Bone marrow (tissue), 2 donors: Measurements from ENCODE around the gene RBBP8NL.
"Not testable (repeated sequence)": the region's sequence is repeated elsewhere in the genome, so short reads cannot be mapped to it uniquely, and the experiment has no call there.

Experiments used
- DNase-seq, 2 donors: peaks; one replicate each; lab custom pipeline; 2025; lab: John Stamatoyannopoulos, UW

Gene RBBP8NL

DNA sequence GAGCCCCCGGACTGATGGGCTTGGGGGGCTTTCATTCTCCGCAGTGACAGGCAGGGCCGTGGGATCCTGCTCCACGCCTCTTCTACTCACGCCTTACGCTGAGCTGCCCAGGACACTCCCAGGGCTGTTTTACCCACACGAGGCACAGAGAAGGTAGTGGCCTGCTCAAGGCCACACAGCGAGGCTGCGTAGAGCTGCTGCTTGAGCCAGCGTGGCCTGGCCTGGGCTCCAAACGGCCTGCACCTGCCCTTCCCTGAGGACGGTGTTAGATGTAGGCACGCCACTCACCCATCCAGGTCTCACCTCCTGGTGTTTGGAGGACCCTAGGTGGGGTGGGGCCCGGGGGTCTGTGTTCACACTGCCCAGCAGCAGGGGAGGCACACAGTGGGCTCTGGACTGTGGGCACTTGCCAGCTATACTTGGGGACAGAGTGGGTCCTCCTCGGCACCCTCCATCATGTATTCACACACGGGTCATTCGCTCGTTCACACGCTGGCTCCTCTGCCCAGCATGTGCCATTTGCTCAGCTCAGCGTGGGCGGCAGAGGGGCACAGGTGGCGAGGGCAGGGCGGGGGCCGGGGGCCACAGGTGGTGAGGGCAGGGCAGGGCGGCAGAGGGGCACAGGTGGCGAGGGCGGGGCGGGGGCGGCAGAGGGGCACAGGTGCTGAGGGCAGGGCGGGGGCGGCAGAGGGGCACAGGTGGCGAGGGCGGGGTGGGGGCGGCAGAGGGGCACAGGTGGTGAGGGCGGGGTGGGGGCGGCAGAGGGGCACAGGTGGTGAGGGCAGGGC is 18.4 kb upstream of the RBBP8NL start:
- DNase-seq = no peak

- no peak for DNase-seq
Measured at GRCh38 chr20:62444286-62444685, 16.9 kb upstream of the RBBP8NL start.

- DNase-seq = no peak
Measured at GRCh38 chr20:62441987-62442539, 14.7 kb upstream of the RBBP8NL start.

DNA sequence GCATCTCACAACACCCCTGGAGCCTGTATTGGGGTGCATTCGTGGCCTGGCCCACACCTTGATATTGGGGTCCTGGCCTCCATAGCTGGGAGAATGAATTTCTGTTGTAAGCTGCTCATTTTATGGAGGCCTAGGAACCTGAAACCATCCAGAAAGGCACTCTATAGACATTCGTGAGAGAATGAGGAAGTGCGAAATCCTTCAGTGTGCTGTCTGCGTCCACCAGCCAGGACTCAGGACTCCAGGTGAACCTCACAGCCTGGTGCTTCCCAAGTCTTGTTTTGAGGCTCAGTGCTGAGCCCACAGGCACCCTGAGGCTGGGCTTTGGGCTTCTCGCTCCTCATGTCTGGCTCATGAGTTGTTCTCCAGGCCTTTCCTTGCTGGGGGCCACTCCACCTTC is 11.9 kb upstream of the RBBP8NL start:
- no peak for DNase-seq

GRCh38 chr20:62437927-62438326 is 10.6 kb upstream of the RBBP8NL start:
- no peak for DNase-seq

DNA sequence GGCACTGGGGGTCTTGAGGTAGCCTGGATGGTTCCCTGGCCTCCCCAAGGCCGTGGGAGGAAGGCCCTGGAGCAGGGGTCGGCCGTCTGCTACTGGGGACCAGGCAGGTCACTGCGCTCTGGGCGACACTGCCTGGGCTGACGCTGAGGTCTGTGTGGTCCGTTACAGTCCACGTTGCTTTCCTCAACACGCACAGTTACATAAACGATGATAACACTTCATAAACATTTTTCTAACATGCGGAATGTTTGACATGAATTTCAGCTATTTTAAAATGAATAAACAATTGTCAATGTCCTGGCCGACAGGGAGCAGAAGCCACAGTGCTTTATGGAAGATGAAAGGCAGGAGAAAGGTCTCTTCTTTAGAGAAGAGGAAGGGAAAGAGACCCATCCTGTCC is 10.2 kb upstream of the RBBP8NL start:
- no peak for DNase-seq

DNA sequence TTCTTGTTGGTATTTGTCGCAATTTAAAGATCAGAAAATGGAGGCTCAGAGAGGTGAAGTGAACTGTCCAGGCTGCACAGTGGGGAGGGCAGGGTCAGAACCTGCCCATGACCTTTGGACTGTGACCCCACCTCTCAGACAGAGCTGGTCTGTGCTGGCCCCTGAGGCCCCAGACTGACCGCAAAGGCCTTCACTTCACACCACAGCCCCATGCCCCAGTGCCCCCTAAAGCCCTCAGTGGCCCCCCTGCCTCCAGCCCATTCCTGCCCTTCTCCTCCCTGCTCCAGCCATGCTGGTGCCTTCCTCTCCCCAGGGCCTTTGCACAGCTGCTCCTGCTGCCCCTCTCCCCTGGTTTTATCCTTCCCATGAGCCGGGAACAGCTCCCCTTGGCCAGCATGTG is 9.4 kb upstream of the RBBP8NL start:
- DNase-seq = no peak

GRCh38 chr20:62433658-62434497 is 6.5 kb upstream of the RBBP8NL start:
- DNase-seq = no peak

- no peak for DNase-seq
Measured at GRCh38 chr20:62430866-62431447, 3.6 kb upstream of the RBBP8NL start.

- no peak for DNase-seq
Measured at GRCh38 chr20:62430311-62430853, 3.0 kb upstream of the RBBP8NL start.

GRCh38 chr20:62429455-62430310 is 2.3 kb upstream of the RBBP8NL start:
- DNase-seq = no peak

DNA sequence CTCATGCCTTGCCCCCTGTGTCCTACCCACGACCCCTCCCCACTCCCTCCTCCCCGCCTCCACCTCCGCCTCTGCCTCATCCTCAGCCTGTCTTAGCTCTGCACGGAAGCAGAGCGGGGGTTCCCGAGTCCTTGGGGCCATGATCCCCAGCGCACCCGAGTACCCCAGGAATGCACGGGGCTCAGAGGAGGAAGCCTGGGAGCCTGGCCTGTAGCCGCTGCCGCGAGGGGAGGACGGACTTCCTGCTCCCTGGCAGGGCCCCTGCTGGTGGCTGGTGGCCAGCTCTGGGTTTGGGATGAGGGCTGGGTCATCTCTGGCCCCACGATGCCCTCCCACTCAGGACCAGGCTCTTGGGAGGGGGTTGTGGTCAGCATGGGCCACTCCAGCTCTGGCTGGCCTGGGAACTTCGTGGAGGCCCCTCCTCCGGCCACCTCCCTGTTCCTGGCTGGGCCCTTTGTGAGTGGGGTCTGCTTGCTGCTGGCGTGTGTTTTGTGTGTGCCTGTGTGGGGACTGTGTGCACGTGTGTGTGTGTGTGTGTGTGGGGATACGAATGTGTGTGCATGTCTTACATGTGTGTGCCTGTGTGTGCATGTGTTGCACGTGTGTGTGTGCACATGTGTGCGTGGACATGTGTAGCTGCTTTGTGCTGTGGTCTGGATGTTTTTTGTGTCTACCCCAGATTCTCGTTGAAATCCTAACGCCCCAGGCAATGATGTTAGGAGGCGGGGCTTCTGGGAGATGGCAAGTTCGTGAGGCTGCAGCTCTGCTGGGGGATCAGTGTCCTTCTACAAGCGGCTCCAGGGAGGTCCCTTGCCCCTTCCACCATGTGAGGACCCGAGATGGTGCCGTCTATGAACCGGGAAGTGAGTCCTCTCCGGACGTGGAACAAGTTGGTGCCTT is 1.3 kb upstream of the RBBP8NL start:
- DNase-seq = no peak

GRCh38 chr20:62428002-62428372 is 648 bp upstream of the RBBP8NL start:
- DNase-seq = no peak

GRCh38 chr20:62426699-62427131 is 624 bp downstream of the RBBP8NL start:
- no peak for DNase-seq

DNA sequence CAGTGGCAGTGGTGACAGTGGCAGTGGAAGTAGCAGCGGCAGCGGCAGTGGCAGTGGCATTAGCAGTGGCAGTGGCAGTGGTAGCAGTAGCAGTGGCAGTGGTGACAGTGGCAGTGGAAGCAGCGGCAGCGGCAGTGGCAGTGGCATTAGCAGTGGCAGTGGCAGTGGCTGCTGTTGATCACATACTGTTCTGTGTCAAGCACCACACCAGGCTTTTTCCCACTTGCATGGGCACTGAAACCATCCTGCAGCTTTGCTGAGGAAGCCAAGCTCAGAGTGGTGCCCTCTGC is 1.3 kb downstream of the RBBP8NL start:
- not testable (repeated sequence) for DNase-seq

DNA sequence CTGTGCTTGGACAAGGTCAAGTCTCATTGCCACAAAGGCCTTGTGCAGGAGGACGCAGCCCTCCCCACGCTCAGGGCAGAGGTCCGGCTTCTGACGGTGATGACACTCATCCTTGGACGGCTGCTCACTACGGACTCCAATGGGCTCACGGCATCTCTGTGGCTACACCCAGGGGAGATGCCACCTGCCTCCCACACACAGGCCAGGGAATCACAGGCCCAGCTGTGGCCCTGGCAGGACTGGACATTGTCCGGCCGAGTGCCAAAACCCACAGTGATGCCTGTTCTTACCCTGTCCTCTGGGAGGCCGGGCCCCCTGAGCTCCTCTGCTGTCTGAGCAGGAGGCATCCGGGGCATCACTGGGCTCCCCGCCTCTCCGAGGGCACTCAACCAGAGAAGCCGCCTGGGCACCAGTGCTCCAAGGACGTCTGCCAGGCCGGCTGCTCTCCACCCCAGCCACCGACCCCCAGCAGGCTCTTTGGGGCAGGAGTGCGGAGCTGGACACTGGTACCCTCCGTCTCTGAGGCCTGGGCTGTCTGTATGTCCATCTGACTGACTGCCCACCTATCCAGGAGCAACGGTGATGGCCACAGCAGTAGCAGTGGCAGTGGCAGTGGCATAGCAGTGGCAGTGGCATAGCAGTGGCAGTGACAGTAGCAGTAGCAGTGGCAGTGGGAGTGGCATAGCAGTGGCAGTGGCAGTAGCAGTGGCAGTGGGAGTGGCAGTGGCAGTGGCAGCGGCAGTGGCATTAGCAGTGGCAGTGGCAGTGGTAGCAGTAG is 1.9 kb downstream of the RBBP8NL start:
- no peak for DNase-seq

DNA sequence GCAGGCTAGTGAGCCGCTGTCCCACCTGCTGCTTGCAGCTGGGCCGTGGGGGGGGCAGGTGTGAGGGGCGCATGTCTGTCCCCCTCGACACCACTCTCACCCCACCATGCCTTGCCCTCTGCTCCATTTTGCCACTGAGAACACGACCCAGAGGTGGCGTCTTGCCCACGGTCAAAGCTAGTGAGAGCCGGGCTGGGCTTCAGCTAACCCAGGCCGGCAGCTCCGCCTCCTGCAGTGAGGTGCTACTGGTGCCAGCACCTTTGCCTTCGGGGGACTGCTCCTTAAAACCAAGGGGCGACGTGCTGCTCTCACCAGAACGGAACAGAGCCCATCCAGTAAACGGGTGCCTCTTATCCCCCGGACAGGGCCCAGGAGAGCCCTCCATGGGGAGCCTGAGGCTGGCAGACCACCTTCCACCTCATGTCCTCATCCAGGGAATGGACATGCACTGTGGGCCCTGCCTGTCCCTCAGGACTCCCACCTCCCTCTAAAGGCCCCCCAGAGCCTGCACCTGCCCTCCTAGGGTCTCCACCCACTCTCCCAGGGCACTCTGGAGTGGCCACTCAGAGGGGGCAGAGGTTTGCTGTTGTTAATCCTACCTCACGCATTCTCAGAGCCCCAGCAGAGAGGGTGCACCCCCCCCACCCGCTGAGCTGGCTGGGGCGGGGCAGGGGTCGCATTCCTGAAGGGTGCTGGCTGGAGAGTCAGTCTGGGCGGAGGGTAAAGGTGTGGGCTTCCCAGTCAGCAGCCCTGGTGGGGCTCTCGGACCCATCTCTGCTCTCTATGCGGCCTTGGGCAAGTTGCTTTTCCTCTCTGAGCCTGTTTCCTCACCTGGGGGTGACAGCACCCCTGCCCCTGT is 2.9 kb downstream of the RBBP8NL start:
- DNase-seq = no peak

DNA sequence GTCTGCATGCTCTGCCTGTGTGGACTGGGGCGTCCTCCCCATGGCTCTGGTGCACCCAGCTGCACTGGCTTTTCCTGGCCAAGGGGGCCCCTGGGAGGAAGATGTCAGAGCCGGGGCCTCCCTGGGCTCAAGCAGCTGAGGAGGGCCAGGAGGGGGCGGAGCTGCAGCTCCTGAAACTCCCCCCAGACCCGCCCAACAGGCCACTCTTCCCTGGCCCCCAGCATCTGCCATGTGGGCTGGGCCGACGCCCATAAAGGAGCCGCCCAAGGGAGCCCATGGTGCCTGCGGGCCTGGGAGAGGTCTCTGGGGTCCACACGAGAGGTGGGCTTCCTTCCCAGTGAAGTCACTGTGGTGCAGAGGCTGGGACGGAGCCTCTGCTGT is 4.0 kb downstream of the RBBP8NL start:
- DNase-seq = no peak
